Fibroblast of lung (primary cell): ENCODE data around the gene FEZ2.
"Not testable (repeated sequence)": the region's sequence is repeated elsewhere in the genome, so short reads cannot be mapped to it uniquely, and the experiment has no call there.

Source experiments
- EZH2 ChIP-seq: IDR thresholded peaks from 2 replicates; pipeline ENCODE4 v1.5.1; 2012; ENCODE audit warnings: low read length, control low read depth, mild to moderate bottlenecking; ENCODE audit errors: missing control alignments
- TF ChIP-seq, protein P1 (sequence below), 2 donors: IDR thresholded peaks in 1 of 2; conservative IDR thresholded peaks in 1 of 2; 1 replicate in 1 of 2; 2 replicates in 1 of 2; pipeline ENCODE4 v1.5.1; 2011 to 2012; ENCODE audit warnings: low read length in 2 of 2, control low read depth in 1 of 2, inconsistent platforms in 1 of 2, low read depth in 1 of 2, mild to moderate bottlenecking in 1 of 2

DNA sequence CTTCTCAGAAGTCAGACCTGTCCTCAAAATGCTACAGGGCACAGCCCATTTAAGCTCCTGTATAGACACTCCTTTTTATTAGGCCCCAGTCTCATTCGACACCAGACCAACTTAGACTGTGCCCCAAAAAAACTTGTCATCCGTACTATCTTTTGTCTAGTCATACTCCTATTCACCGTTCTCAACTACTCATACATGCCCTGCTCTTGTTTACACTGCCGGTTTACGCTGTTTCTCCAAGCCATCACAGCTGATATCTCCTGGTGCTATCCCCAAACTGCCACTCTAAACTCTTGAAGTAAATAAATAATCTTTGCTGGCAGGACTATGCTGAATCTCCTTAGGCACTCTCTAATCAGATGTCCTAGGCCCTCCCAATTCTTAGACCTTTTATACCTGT lies 5.7 kb upstream of the FEZ2 start:
- TF ChIP-seq, protein P1, sequence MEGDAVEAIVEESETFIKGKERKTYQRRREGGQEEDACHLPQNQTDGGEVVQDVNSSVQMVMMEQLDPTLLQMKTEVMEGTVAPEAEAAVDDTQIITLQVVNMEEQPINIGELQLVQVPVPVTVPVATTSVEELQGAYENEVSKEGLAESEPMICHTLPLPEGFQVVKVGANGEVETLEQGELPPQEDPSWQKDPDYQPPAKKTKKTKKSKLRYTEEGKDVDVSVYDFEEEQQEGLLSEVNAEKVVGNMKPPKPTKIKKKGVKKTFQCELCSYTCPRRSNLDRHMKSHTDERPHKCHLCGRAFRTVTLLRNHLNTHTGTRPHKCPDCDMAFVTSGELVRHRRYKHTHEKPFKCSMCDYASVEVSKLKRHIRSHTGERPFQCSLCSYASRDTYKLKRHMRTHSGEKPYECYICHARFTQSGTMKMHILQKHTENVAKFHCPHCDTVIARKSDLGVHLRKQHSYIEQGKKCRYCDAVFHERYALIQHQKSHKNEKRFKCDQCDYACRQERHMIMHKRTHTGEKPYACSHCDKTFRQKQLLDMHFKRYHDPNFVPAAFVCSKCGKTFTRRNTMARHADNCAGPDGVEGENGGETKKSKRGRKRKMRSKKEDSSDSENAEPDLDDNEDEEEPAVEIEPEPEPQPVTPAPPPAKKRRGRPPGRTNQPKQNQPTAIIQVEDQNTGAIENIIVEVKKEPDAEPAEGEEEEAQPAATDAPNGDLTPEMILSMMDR (conservative IDR thresholded peaks at IDR 0.05 in 1 of 2, IDR thresholded peaks at IDR 0.05 in 1 of 2; ENCODE audit: low read depth in 1 of 2, low read length in 2 of 2), result not testable (repeated sequence)
- TF ChIP-seq EZH2, result not testable (repeated sequence)
